BLaER1 treated with 17β-estradiol and CSF1 and Interleukin-3, amounts not matched to agents 10 nM and 100 nM (cell line): Measurements from ENCODE around the gene JAZF1.

Source experiments
- H3K27ac ChIP-seq, 11 experiments: shearing (Covaris generic); formaldehyde crosslinking; 2 replicates each; pipeline ENCODE4 v1.8.1; 2022
- H3K27me3 ChIP-seq, 11 experiments: shearing (Covaris generic); formaldehyde crosslinking; 2 replicates each; pipeline ENCODE4 v1.8.1; 2022
- H3K36me3 ChIP-seq, 11 experiments: shearing (Covaris generic); formaldehyde crosslinking; 2 replicates each; pipeline ENCODE4 v1.8.1; 2022
- H3K4me1 ChIP-seq, 10 experiments: shearing (Covaris generic); formaldehyde crosslinking; 2 replicates each; pipeline ENCODE4 v1.8.1; 2022
- H3K4me2 ChIP-seq, 11 experiments: shearing (Covaris generic); formaldehyde crosslinking; 2 replicates each; pipeline ENCODE4 v1.8.1; 2022
- H3K4me3 ChIP-seq, 10 experiments: shearing (Covaris generic); formaldehyde crosslinking; 2 replicates each; pipeline ENCODE4 v1.8.1; 2022
- H3K9ac ChIP-seq, 11 experiments: shearing (Covaris generic); formaldehyde crosslinking; 2 replicates each; pipeline ENCODE4 v1.8.1; 2022
- H3K9me3 ChIP-seq, 11 experiments: shearing (Covaris generic); formaldehyde crosslinking; replicated peaks in 1 of 11; 2 replicates each; pipeline ENCODE4 v1.8.1; 2022
- H4K20me1 ChIP-seq, 11 experiments: shearing (Covaris generic); formaldehyde crosslinking; 2 replicates each; pipeline ENCODE4 v1.8.1; 2022
- Cebpa-rat ChIP-seq, 11 experiments: shearing (Covaris generic); IDR thresholded peaks; 2 replicates each; pipeline ENCODE4 v1.8.1; 2022

The JAZF1 gene

GRCh38 chr7:28132959-28133870 lies 47.4 kb downstream of the JAZF1 start:
- H3K27ac ChIP-seq, result no peak overlapping the region
- peaks cover 0 to 26% (median 9%) of the 10 kb centered on the region in 11 experiments; a peak in 12 of 22 replicates for H3K36me3 ChIP-seq
- TF ChIP-seq Cebpa-rat (IDR thresholded peaks at IDR 0.05), result no peak
- H3K27me3 ChIP-seq, result no peaks in the 10 kb centered on the region
- no peak overlapping the region for H3K9ac ChIP-seq
- no peak overlapping the region for H3K4me2 ChIP-seq
- no peak overlapping the region for H3K4me3 ChIP-seq
- peaks cover 0 to 16% (median 0%) of the 10 kb centered on the region in 11 experiments; a peak in 4 of 22 replicates for H4K20me1 ChIP-seq
- H3K9me3 ChIP-seq, result peaks cover 0 to 6% (median under 1%) of the 10 kb centered on the region in 11 experiments; a peak in 8 of 22 replicates
- H3K4me1 ChIP-seq, result peaks cover 0 to 22% (median 8%) of the 10 kb centered on the region in 10 experiments; a peak in 16 of 20 replicates

- peaks cover 0 to 12% (median 0%) of the 10 kb centered on the region in 11 experiments; a peak in 2 of 22 replicates for H4K20me1 ChIP-seq
- peaks cover 0 to 22% (median 6%) of the 10 kb centered on the region in 11 experiments; a peak in 8 of 22 replicates for H3K9me3 ChIP-seq
- no peak overlapping the region for H3K4me2 ChIP-seq
- no peak overlapping the region for H3K4me3 ChIP-seq
- peaks cover 0 to 35% (median 13%) of the 10 kb centered on the region in 10 experiments; a peak in 17 of 20 replicates for H3K4me1 ChIP-seq
- no peak overlapping the region for H3K9ac ChIP-seq
- no peak overlapping the region for H3K27ac ChIP-seq
- no peak for TF ChIP-seq Cebpa-rat (IDR thresholded peaks at IDR 0.05)
- H3K27me3 ChIP-seq, result no peaks in the 10 kb centered on the region
- peaks cover 0 to 15% (median 0%) of the 10 kb centered on the region in 11 experiments; a peak in 10 of 22 replicates for H3K36me3 ChIP-seq
Measured at GRCh38 chr7:28130277-28130676, 50.3 kb downstream of the JAZF1 start.

- TF ChIP-seq Cebpa-rat (IDR thresholded peaks at IDR 0.05), result no peak
- Histone ChIP-seq H3K27me3 (no peaks in the 10 kb centered on the region), H3K9ac (no peak overlapping the region), H3K27ac (no peak overlapping the region), H3K4me2 (peak overlapping the region in 6 of 11 experiments; percentile 2 to 37 (median 10); a peak in 6 of 22 replicates), H3K4me1 (peaks cover 0 to 39% (median 16%) of the 10 kb centered on the region in 10 experiments; a peak in 17 of 20 replicates), H3K9me3 (peaks cover 0 to 22% (median 6%) of the 10 kb centered on the region in 11 experiments; a peak in 8 of 22 replicates), H3K4me3 (no peak overlapping the region), H3K36me3 (peaks cover 0 to 28% (median 0%) of the 10 kb centered on the region in 11 experiments; a peak in 12 of 22 replicates), H4K20me1 (peaks cover 0 to 11% (median 0%) of the 10 kb centered on the region in 11 experiments; a peak in 2 of 22 replicates)
Measured at GRCh38 chr7:28128608-28129007, 52.0 kb downstream of the JAZF1 start.

GRCh38 chr7:28126410-28127041 lies 54.1 kb downstream of the JAZF1 start:
- TF ChIP-seq Cebpa-rat (IDR thresholded peaks at IDR 0.05), result peak in 1 of 11 experiments; percentile 34; a peak in 1 of 22 replicates
- H3K27me3 ChIP-seq, result no peaks in the 10 kb centered on the region
- peaks cover 0 to 9% (median 0%) of the 10 kb centered on the region in 11 experiments; a peak in 3 of 22 replicates for H4K20me1 ChIP-seq
- H3K4me1 ChIP-seq, result peaks cover 10 to 51% (median 25%) of the 10 kb centered on the region in 10 experiments; a peak in 19 of 20 replicates
- peaks cover 0 to 39% (median 0%) of the 10 kb centered on the region in 11 experiments; a peak in 13 of 22 replicates for H3K36me3 ChIP-seq
- H3K9me3 ChIP-seq, result peaks cover 0 to 22% (median 6%) of the 10 kb centered on the region in 11 experiments; a peak in 8 of 22 replicates
- no peak overlapping the region for H3K9ac ChIP-seq
- peak overlapping the region in 7 of 11 experiments; percentile 7 to 55 (median 43); a peak in 11 of 22 replicates for H3K4me2 ChIP-seq
- H3K4me3 ChIP-seq, result no peak overlapping the region
- H3K27ac ChIP-seq, result no peak overlapping the region

GRCh38 chr7:28125431-28126409 lies 54.9 kb downstream of the JAZF1 start:
- Histone ChIP-seq H3K36me3 (peaks cover 0 to 39% (median 0%) of the 10 kb centered on the region in 11 experiments; a peak in 13 of 22 replicates), H4K20me1 (peaks cover 0 to 9% (median 0%) of the 10 kb centered on the region in 11 experiments; a peak in 3 of 22 replicates), H3K4me3 (no peak overlapping the region), H3K9ac (no peak overlapping the region), H3K4me1 (peaks cover 18 to 59% (median 32%) of the 10 kb centered on the region in 10 experiments), H3K9me3 (peaks cover 0 to 22% (median 6%) of the 10 kb centered on the region in 11 experiments; a peak in 8 of 22 replicates), H3K27ac (no peak overlapping the region), H3K27me3 (no peaks in the 10 kb centered on the region), H3K4me2 (peak overlapping the region in 5 of 11 experiments; percentile 35 to 55 (median 48); a peak in 8 of 22 replicates)
- no peak for TF ChIP-seq Cebpa-rat (IDR thresholded peaks at IDR 0.05)

GRCh38 chr7:28124413-28124812 lies 56.2 kb downstream of the JAZF1 start:
- no peak for TF ChIP-seq Cebpa-rat (IDR thresholded peaks at IDR 0.05)
- H3K36me3 ChIP-seq, result peaks cover 0 to 39% (median 0%) of the 10 kb centered on the region in 11 experiments; a peak in 13 of 22 replicates
- no peaks in the 10 kb centered on the region for H3K27me3 ChIP-seq
- no peak overlapping the region for H3K27ac ChIP-seq
- H4K20me1 ChIP-seq, result peaks cover 0 to 16% (median 0%) of the 10 kb centered on the region in 11 experiments; a peak in 3 of 22 replicates
- H3K4me3 ChIP-seq, result no peak overlapping the region
- no peak overlapping the region for H3K9ac ChIP-seq
- peaks cover 32 to 72% (median 45%) of the 10 kb centered on the region in 10 experiments for H3K4me1 ChIP-seq
- H3K4me2 ChIP-seq, result no peak overlapping the region; a peak in 1 of 22 replicates
- H3K9me3 ChIP-seq, result peaks cover 0 to 22% (median 6%) of the 10 kb centered on the region in 11 experiments; a peak in 8 of 22 replicates

GRCh38 chr7:28123752-28124151 lies 56.8 kb downstream of the JAZF1 start:
- no peak overlapping the region for H3K4me3 ChIP-seq
- no peaks in the 10 kb centered on the region for H3K27me3 ChIP-seq
- TF ChIP-seq Cebpa-rat (IDR thresholded peaks at IDR 0.05), result no peak
- peaks cover 38 to 75% (median 47%) of the 10 kb centered on the region in 10 experiments for H3K4me1 ChIP-seq
- H3K9me3 ChIP-seq, result peaks cover 0 to 21% (median 6%) of the 10 kb centered on the region in 11 experiments; a peak in 8 of 22 replicates
- no peak overlapping the region for H3K27ac ChIP-seq
- H3K9ac ChIP-seq, result no peak overlapping the region
- H3K36me3 ChIP-seq, result peaks cover 0 to 39% (median 0%) of the 10 kb centered on the region in 11 experiments; a peak in 13 of 22 replicates
- peaks cover 0 to 19% (median 0%) of the 10 kb centered on the region in 11 experiments; a peak in 3 of 22 replicates for H4K20me1 ChIP-seq
- H3K4me2 ChIP-seq, result no peak overlapping the region
